Activated T-cell treated with anti-CD3 and anti-CD28 coated beads, Interleukin-2, amount 50 U/mL, for 4 hours (primary cell): ENCODE data around the gene GLDC. TPM values are rescaled to one million over a fixed set of nuclear protein-coding genes. Genes with fewer than 3 reads are reported as not detected.
"Not testable (repeated sequence)": the region's sequence is repeated elsewhere in the genome, so short reads cannot be mapped to it uniquely, and the experiment has no call there.

ENCODE experiments used
- ATAC-seq, 2 donors: fragments of 200-7000 bp; cut with Tn5 transposase; one replicate each; pipeline ENCODE4 v1.10.0; 2021
- DNase-seq: peaks from one replicate; pipeline ENCODE4 v3.0.0-alpha.2; 2020
- H3K27me3 Mint-ChIP-seq: one replicate; pipeline ENCODE4 v1.8.0; 2021; ENCODE audit warnings: low read depth, mixed read lengths
- H3K36me3 Mint-ChIP-seq: one replicate; pipeline ENCODE4 v1.8.0; 2022; ENCODE audit warnings: mixed read lengths; ENCODE audit not compliant: insufficient read depth
- H3K4me1 Mint-ChIP-seq: one replicate; pipeline ENCODE4 v1.8.0; 2021; ENCODE audit warnings: low read depth, mixed read lengths
- H3K4me3 Mint-ChIP-seq: one replicate; pipeline ENCODE4 v1.8.0; 2021; ENCODE audit warnings: mild to moderate bottlenecking, moderate library complexity, mixed read lengths
- H3K9me3 Mint-ChIP-seq: one replicate; pipeline ENCODE4 v1.8.0; 2021; ENCODE audit warnings: mixed read lengths
- total RNA-seq, 3 donors: library from RNA; stranded (reverse); gene quantifications; one replicate each; pipeline ENCODE4 v1.2.1, GENCODE V29; 2021

The GLDC gene
- total RNA-seq, 3 donors from 2014 or later = 0.63 to 3.6 (median 3.5) TPM

GRCh38 chr9:6673326-6674025 is 27.9 kb upstream of the GLDC start:
- H3K9me3 Mint-ChIP-seq = no peaks in the 10 kb centered on the region
- H3K4me3 Mint-ChIP-seq = no peak overlapping the region
- no peak for DNase-seq
- no peaks in the 10 kb centered on the region for H3K27me3 Mint-ChIP-seq
- no peaks in the 10 kb centered on the region for H3K36me3 Mint-ChIP-seq
- ATAC-seq = no peak
- no peaks in the 10 kb centered on the region for H3K4me1 Mint-ChIP-seq

- DNase-seq = no peak
- no peak for ATAC-seq
- H3K4me1 Mint-ChIP-seq = no peaks in the 10 kb centered on the region
- no peak overlapping the region for H3K4me3 Mint-ChIP-seq
- H3K36me3 Mint-ChIP-seq = no peaks in the 10 kb centered on the region
- no peaks in the 10 kb centered on the region for H3K27me3 Mint-ChIP-seq
- H3K9me3 Mint-ChIP-seq = no peaks in the 10 kb centered on the region
Measured at GRCh38 chr9:6672118-6672517, 26.6 kb upstream of the GLDC start.

GRCh38 chr9:6671416-6671815 is 25.9 kb upstream of the GLDC start:
- no peaks in the 10 kb centered on the region for H3K36me3 Mint-ChIP-seq
- ATAC-seq = no peak
- H3K4me1 Mint-ChIP-seq = no peaks in the 10 kb centered on the region
- H3K27me3 Mint-ChIP-seq = no peaks in the 10 kb centered on the region
- no peak for DNase-seq
- no peaks in the 10 kb centered on the region for H3K9me3 Mint-ChIP-seq
- no peak overlapping the region for H3K4me3 Mint-ChIP-seq

GRCh38 chr9:6669881-6670280 is 24.4 kb upstream of the GLDC start:
- Mint-ChIP-seq H3K36me3 (no peaks in the 10 kb centered on the region), H3K27me3 (no peaks in the 10 kb centered on the region), H3K4me3 (no peak overlapping the region), H3K9me3 (no peaks in the 10 kb centered on the region), H3K4me1 (no peaks in the 10 kb centered on the region)
- no peak for DNase-seq
- ATAC-seq = no peak

DNA sequence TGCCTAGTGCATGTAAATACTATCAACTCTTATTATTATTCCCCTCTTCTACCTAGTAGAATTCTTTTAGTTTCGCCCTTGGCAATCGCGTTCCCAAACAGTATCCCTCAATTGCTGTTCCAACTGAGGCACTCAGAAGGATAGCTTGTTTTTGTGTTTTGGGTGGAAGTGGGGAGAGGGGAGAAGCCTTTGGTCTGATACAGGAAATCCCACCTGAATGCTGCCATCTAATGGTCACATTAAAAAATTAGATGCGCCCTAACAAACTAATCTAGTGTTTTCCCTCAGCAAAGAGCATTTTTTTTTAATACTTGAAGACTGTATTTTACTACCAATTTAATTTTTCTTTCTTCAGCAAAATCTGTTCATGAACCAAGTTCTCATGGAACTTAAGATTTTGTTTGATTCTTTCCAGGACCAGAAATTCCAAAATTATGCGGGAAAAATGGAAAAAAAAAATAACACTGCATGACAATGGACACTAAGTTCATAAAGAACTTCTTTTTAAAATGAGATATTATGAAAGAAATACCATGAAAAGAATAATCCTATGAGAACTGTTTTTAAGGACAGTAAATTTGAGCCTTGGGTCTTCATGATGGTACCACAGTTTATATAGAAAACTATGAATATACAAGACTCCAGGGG is 22.2 kb upstream of the GLDC start:
- ATAC-seq = peak in 1 of 2 donors; percentile 51
- H3K4me1 Mint-ChIP-seq = no peaks in the 10 kb centered on the region
- no peak overlapping the region for H3K4me3 Mint-ChIP-seq

DNA sequence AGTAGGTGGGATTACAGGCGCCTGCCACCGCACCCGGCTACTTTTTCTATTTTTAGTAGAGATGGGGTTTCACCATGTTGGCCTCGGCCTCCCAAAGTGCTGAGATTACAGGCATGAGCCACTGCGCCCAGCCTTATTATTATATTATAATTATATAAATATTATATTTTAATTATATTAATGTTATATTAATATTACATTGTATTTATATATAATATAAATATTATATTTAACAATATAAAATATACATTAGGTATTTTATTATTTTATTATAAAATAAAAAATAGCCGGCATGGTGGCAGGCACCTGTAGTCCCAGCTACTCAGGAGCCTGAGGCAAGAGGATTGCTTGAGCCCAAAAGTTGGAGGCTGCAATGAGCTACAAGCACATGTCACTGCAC is 21.6 kb upstream of the GLDC start:
- H3K36me3 Mint-ChIP-seq = no peaks in the 10 kb centered on the region
- no peaks in the 10 kb centered on the region for H3K4me1 Mint-ChIP-seq
- H3K27me3 Mint-ChIP-seq = no peaks in the 10 kb centered on the region
- DNase-seq (no peak), ATAC-seq (no peak)
- no peak overlapping the region for H3K4me3 Mint-ChIP-seq
- no peaks in the 10 kb centered on the region for H3K9me3 Mint-ChIP-seq

More for the DNA sequence above, 22.2 kb upstream of the GLDC start:
- Mint-ChIP-seq H3K9me3 (no peaks in the 10 kb centered on the region), H3K27me3 (no peaks in the 10 kb centered on the region), H3K36me3 (no peaks in the 10 kb centered on the region)
- DNase-seq = no peak

GRCh38 chr9:6665628-6666027 is 20.1 kb upstream of the GLDC start:
- no peak for ATAC-seq
- Mint-ChIP-seq H3K9me3 (no peaks in the 10 kb centered on the region), H3K4me1 (no peaks in the 10 kb centered on the region), H3K36me3 (no peaks in the 10 kb centered on the region), H3K27me3 (no peaks in the 10 kb centered on the region), H3K4me3 (no peak overlapping the region)
- DNase-seq = no peak

- Mint-ChIP-seq H3K27me3 (no peaks in the 10 kb centered on the region), H3K36me3 (no peaks in the 10 kb centered on the region), H3K4me1 (no peaks in the 10 kb centered on the region), H3K4me3 (no peak overlapping the region), H3K9me3 (no peaks in the 10 kb centered on the region)
- ATAC-seq (no peak), DNase-seq (no peak)
Measured at GRCh38 chr9:6664204-6664680, 18.7 kb upstream of the GLDC start.

DNA sequence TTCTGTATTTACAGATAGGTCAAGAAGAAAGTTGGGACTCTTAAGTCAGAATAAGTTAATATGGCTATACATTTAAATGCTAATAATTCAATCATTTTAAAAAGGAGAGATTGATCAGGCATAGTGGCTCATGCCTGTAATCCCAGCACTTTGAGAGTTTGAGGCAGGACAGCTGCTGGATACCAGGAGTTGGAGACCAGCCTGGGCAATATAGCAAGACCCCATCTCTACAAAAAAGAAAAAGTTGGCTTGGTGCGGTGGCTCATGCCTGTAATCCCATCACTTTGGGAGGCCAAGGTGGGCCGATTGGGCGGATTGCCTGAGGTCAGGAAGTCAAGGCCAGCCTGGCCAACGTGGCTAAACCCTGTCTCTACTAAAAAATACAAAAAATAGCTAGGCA is 15.0 kb upstream of the GLDC start:
- Mint-ChIP-seq H3K36me3 (no peaks in the 10 kb centered on the region), H3K27me3 (peaks cover 3% of the 10 kb centered on the region), H3K9me3 (no peaks in the 10 kb centered on the region), H3K4me3 (no peak overlapping the region), H3K4me1 (no peaks in the 10 kb centered on the region)
- ATAC-seq (no peak), DNase-seq (no peak)

GRCh38 chr9:6658628-6659353 is 13.3 kb upstream of the GLDC start:
- Mint-ChIP-seq H3K4me3 (no peak overlapping the region), H3K4me1 (peaks cover 7% of the 10 kb centered on the region), H3K36me3 (no peaks in the 10 kb centered on the region), H3K27me3 (peaks cover 10% of the 10 kb centered on the region), H3K9me3 (no peaks in the 10 kb centered on the region)
- ATAC-seq = no peak
- no peak for DNase-seq

GRCh38 chr9:6656614-6657300 is 11.2 kb upstream of the GLDC start:
- DNase-seq (no peak), ATAC-seq (no peak)
- Mint-ChIP-seq H3K4me3 (no peak overlapping the region), H3K27me3 (peaks cover 15% of the 10 kb centered on the region), H3K9me3 (no peaks in the 10 kb centered on the region), H3K36me3 (no peaks in the 10 kb centered on the region), H3K4me1 (peaks cover 7% of the 10 kb centered on the region)

DNA sequence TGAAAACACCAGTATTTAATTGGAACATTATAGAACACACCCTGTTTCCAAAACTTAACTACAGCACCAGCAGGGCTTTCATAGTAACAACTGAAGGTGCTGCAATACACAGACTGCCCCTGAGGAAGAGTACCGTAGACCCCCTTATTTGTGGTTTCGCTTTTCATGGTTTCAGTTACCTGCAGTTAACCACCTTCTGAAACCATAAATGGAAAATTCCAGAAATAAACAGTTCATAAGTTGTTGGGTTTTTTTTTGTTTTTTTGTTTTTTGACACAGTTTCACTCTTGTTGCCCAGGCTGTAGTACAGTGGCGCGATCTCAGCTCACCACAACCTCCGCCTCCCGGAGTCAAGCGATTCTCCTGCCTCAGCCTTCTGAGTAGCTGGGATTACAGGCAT is 9.5 kb upstream of the GLDC start:
- ATAC-seq (no peak), DNase-seq (no peak)
- no peaks in the 10 kb centered on the region for H3K9me3 Mint-ChIP-seq
- no peaks in the 10 kb centered on the region for H3K36me3 Mint-ChIP-seq
- no peak overlapping the region for H3K4me3 Mint-ChIP-seq
- peaks cover 7% of the 10 kb centered on the region for H3K4me1 Mint-ChIP-seq
- peaks cover 15% of the 10 kb centered on the region for H3K27me3 Mint-ChIP-seq

DNA sequence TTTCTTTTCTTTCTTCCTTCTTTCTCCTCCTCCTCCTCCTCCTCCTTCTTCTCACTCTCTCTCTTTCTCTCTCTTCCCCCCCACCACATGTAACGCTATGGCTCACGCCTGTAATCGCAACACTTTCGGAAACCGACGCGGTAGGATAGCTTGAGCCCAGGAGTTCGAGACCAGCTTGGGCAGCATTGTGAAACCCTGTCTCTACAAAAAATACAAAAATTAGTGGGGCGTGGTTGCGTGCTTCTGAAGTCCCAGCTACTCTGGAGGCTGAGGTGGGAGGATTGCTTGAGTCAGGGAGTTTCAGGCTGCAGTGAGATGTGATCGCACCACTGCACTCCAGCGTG is 736 bp upstream of the GLDC start:
- Mint-ChIP-seq H3K36me3 (no peaks in the 10 kb centered on the region), H3K4me1 (peaks cover 21% of the 10 kb centered on the region), H3K27me3 (peaks cover 57% of the 10 kb centered on the region), H3K4me3 (peak overlapping the region; percentile 82), H3K9me3 (no peaks in the 10 kb centered on the region)
- DNase-seq = no peak
- ATAC-seq = peak; percentile 35 to 55

- ATAC-seq = peak; percentile 48 to 52
- peak overlapping the region; percentile 73 for H3K4me3 Mint-ChIP-seq
- DNase-seq, H3K9me3 Mint-ChIP-seq, H3K36me3 Mint-ChIP-seq: not testable (repeated sequence)
- H3K4me1 Mint-ChIP-seq = peaks cover 21% of the 10 kb centered on the region
- H3K27me3 Mint-ChIP-seq = peaks cover 66% of the 10 kb centered on the region
Measured at GRCh38 chr9:6645105-6645354, 499 bp downstream of the GLDC start.
